Stimulated activated CD4-positive, alpha-beta T cell treated with anti-CD3 and anti-CD28 coated beads, Interleukin-1b, Interleukin-23, amount 100 ng/mL, for 1 hour (primary cell): ENCODE measurements around the gene CASZ1.

ENCODE experiments used
- DNase-seq, 2 donors: peaks; one replicate each; pipeline ENCODE4 v3.0.0-alpha.2; 2020; ENCODE audit warnings: low read depth in 2 of 2

CASZ1 gene

GRCh38 chr1:10671622-10672342, 124.7 kb downstream of the CASZ1 start:
- no peak for DNase-seq

GRCh38 chr1:10671090-10671489, 125.4 kb downstream of the CASZ1 start:
- DNase-seq, result no peak

- no peak for DNase-seq
These were observed 126.3 kb downstream of the CASZ1 start for GRCh38 chr1:10670190-10670589.

GRCh38 chr1:10669570-10669969, 126.9 kb downstream of the CASZ1 start:
- no peak for DNase-seq

GRCh38 chr1:10667861-10668761, 128.3 kb downstream of the CASZ1 start:
- DNase-seq, result no peak

DNA sequence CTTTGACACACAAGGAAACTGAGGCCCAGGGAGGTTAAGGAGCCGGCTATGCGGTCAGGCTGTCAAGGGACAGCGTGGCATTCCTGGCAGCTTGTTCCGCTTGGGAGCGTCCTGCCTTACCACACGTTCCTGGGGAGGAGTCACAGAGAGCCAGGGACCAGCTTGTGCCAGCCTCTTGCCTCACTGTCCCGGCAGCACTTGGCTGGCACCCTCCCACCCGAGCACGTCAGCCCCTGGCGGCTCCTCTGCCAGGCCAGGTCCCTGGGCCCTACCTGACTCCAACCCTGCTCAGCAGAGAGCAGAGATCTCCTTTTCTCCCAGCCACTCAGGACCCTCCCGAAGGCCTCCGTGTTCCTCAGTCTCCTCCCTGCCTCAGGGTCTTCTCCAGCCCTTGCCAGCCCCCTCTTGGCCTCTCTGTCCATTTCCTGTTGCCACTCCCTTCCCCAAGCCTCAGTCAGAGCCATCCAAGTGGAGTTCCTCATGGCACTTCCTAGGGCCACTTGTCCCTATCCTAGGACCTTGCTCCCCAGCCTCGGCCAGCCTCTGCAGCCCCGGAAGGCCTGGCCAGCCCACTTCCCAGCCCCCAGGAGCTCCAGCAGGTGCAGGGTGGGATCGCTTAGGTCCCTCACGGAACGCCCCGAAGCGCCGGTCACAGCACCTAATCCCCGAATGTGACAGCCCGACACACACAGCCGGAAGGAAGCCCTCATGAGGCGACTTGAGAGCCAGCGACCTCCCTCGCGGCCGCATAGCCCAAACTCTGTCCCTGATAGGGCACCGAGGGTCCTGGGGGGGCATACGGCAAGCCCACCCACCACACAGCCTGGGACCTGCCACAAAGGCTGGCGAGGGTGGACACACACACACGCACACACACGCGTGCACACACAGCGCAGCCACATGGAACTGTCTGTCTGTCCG, 130.3 kb downstream of the CASZ1 start:
- no peak for DNase-seq

DNA sequence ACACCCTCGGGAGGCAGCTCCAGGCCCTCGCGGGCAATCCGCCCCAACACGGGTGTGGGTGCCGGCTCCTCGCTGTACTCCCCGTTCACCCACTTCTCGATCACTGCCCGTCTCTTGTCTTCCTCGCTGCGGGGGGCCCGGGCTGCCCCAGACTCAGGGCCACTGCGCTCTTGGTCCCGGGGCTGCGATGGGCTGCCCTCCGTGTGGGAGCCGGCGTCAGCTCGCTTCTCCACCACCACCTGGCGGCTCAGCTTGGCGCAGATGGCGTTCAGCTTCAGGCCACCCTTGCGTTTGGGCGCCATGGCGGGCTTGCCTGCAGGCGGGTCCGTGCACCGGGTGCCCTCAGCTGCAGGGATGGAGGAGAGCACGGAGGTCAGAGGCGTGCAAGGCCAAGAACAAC, 131.2 kb downstream of the CASZ1 start:
- DNase-seq, result no peak

DNA sequence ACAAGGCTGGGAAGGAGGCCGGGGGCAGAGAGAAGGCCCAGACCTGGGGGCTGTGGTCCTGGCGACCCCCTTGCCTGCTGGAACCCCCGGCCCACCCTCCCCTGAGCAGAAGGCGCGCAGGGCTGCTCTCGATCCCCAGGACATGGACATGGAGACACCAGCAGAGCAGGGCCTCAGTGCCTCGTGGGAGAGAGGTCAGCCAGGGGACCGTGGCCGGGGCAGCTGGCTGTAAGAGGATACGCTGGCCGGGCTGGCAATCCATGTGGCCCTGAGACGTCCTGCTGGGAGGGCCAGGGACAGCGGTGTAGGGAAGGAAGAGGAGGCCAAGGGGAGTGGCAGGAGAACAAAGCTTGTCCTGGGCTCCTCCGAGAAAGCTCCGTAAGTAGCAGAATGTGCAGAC, 132.2 kb downstream of the CASZ1 start:
- no peak for DNase-seq

- no peak for DNase-seq
These were observed 132.8 kb downstream of the CASZ1 start for GRCh38 chr1:10663678-10664035.

- DNase-seq, result no peak
These were observed 133.4 kb downstream of the CASZ1 start for GRCh38 chr1:10662824-10663677.

- DNase-seq, result no peak
These were observed 134.3 kb downstream of the CASZ1 start for GRCh38 chr1:10662090-10662688.

GRCh38 chr1:10661453-10661852, 135.0 kb downstream of the CASZ1 start:
- DNase-seq, result no peak

GRCh38 chr1:10659646-10660540, 136.6 kb downstream of the CASZ1 start:
- no peak for DNase-seq

DNA sequence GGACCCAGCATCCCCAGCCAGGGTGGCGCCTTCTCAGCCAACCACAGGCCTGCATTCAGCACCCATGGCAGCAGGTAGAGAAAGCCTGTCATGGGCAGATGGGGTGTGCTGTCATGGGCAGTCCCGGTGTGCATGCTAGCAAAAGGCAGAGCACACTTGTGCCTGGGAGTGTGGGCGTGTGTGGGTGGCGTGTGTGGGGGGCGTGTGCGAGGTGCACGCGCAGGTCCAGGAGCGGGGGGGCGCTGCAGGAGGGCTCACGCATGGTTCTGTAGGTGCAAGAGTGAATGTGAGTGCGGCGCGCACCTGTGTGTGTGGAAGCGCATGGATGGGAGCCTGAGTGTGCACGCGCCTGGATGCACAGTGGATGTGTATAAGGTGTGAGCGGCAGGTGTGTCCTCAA, 137.2 kb downstream of the CASZ1 start:
- no peak for DNase-seq

DNA sequence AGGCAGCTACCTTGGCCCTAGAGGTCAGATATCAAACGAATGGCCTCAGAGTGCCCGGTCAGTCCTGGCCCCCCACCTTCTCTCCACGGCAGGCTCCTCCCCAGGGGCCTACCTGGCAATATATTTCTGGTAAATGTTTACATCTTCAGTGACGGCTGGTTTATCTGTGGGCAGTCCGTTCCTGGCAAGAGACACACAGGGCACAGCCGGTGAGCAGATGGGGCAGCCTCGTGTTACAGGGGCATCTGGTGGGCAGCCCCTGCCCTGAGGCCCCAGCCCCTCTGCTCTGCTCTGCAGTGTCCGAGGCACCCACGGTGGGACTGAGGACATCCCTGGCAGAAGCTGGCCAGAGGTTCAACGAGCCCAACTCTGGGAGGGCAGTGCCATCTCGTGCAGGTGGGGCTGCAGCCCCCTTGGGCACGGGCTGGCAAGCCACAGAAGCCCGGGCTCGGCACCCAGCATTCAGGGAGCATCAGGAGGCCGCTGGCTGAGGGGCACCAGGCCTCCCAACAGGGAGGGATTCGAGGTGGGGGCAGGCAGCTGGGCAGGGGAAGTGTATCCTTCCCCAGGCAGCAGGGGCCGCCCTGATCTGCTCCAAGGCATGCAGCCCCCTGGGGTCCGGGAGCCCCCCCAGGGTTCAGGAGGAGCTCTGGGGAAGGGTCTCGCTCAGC, 137.9 kb downstream of the CASZ1 start:
- no peak for DNase-seq

- no peak for DNase-seq
These were observed 139.2 kb downstream of the CASZ1 start for GRCh38 chr1:10657088-10657847.

- DNase-seq, result no peak
These were observed 140.0 kb downstream of the CASZ1 start for GRCh38 chr1:10656431-10656830.

DNA sequence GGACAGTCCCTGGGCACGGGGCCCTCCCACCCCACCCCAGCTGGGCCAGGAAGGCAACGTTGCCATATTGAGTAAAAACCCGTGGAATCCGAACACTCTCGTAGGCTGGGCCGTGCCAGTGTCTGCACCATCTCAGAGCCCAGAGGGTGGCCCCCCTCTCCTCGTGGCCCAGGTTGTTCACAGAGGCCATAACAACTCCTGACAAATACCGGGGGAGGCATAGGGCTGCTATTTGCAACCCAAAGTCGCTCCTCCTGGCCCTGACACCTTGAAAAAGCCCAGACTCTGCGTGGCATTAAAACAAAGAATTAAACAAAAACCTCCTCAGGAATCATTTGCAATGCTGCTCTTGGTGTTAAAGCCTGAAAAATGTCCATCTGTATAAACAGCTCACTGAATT, 141.4 kb downstream of the CASZ1 start:
- DNase-seq, result no peak
